Caki2 (cell line): ENCODE results near the gene EEIG1. TPM values are rescaled to one million over a fixed set of nuclear protein-coding genes. Genes with fewer than 3 reads are reported as not detected.
A peak's percentile ranks its signal among the peaks of the same experiment; 100 is the strongest.

Source experiments
- DNase-seq: peaks from one replicate; pipeline ENCODE4 v3.0.0-alpha.2; 2015; ENCODE audit warnings: low read depth
- in situ Hi-C: cut with HindIII; loops from 2 replicates; pipeline ENCODE4 v1.10.0; 2016; ENCODE audit warnings: low sequenced_read_pairs, low pct_unique_long_range_greater_than_20kb, mixed read lengths
- total RNA-seq: library from RNA; depleted of rRNA; stranded (reverse); fragments of >200 nt; shearing (Covaris generic); gene quantifications from 2 replicates; pipeline ENCODE4 v1.2.3, GENCODE V29; 2014; ENCODE audit warnings: low replicate concordance

Gene EEIG1
- total RNA-seq, 1 experiment from 2014 or later: 140 TPM

- in situ Hi-C loops: no loop called here
- no peak for DNase-seq
Observed at GRCh38 chr9:127977884-127978647, 2.7 kb downstream of the EEIG1 start.

- in situ Hi-C loops: no loop called here
- DNase-seq: no peak
Observed at GRCh38 chr9:127977009-127977883, 3.5 kb downstream of the EEIG1 start.

DNA sequence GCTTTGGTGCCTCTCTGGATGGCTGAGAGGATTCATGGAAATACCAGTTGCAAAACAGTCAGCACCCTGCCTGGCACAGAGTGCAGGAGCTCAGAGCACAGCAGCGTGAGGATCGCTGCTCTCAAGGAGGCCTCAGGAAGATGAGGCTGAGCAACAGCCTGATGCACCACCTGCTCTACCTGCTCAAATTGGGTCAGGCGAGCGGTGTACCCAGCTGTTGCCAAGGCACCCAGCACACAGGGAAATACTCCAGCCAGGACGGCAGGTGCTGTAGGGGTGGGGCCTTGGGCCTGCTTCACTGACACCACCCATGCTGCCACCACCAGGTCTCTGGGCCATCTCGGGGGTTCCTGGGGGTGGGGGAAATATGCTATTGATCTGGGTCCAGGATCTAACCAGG, 4.3 kb downstream of the EEIG1 start:
- DNase-seq: no peak
- in situ Hi-C loops: no loop called here

DNA sequence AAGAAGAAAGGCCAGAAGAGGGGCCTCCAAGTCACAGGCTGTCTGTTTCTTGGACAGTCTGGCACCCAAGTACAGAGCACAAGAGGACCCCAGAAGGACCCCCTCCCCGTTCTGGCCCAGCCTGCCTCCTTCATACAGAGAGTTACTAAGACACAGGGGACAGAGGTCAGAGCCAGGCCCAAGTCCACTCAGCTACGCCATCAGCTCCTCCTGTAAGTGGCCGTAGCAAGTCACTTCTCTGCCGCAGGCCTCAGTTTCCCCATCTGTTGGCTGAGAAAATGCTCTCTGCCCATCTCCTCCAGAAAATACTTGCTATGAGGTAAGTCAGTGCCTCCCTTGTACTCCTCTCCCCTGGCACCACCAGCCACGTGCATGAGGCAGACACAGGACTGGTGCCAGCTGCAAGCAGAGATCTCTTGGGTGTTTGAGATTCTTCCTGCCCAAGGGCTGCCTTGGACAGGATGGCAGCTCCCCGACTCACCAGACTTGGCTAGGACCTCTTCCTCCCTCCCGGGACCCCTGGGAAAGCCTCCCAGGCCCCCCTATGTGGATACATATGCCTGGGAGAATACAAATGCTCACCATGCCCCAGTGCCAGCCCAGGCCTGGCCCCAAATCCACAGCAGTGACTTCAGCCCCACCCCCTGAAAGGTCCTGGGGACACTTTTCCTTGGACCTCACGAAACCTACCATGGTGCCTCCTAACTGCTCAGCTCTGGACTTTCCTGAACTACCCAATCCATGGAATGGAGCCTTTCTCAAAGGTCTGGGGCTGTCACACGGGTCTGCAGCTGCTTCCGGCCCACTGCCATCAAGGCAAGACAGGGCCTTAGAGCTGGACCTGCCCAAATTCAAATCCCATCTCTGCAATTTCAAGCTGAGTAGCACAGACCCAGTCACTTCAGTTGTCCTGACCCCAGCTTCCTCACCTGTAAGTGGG, 5.1 kb downstream of the EEIG1 start:
- in situ Hi-C loops: no loop called here
- no peak for DNase-seq

- in situ Hi-C loops: no loop called here
- DNase-seq: no peak
Observed at GRCh38 chr9:127974769-127975261, 6.0 kb downstream of the EEIG1 start.

GRCh38 chr9:127974001-127974768, 6.6 kb downstream of the EEIG1 start:
- in situ Hi-C loops: no loop called here
- DNase-seq: no peak

- DNase-seq: no peak
- in situ Hi-C loops: no loop called here
Observed at GRCh38 chr9:127973169-127974000, 7.4 kb downstream of the EEIG1 start.

DNA sequence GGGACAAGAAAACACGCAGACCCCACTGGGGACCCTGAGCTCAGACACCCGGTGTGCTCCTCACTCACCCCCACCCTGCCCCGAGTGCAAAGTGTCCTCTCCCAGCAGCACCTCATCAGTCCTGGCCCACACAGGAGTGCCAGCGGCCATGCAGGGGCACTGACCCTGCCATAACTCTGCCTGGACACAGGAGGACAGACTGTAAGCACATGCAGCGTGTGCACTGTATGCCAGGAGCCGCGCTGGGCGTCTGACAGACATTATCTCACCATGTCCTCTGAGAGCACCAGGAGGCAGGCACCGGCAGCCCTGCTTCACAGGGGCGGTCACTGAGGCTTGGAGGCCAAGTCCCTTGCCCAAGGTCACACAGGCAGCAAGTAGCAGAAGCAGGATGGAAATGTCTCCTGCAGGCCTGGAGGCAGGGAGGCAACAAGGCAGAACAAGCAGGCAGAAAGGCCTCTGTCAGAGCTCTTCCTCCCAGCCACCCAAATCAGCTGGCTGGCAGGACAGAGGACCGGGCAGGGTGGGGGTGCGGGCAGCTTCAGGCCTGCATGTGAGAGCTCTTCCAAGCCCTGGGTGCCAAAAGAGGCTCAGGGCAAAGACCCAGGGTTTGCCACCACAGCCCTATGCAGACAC, 8.4 kb downstream of the EEIG1 start:
- in situ Hi-C loops: no loop called here
- no peak for DNase-seq

DNA sequence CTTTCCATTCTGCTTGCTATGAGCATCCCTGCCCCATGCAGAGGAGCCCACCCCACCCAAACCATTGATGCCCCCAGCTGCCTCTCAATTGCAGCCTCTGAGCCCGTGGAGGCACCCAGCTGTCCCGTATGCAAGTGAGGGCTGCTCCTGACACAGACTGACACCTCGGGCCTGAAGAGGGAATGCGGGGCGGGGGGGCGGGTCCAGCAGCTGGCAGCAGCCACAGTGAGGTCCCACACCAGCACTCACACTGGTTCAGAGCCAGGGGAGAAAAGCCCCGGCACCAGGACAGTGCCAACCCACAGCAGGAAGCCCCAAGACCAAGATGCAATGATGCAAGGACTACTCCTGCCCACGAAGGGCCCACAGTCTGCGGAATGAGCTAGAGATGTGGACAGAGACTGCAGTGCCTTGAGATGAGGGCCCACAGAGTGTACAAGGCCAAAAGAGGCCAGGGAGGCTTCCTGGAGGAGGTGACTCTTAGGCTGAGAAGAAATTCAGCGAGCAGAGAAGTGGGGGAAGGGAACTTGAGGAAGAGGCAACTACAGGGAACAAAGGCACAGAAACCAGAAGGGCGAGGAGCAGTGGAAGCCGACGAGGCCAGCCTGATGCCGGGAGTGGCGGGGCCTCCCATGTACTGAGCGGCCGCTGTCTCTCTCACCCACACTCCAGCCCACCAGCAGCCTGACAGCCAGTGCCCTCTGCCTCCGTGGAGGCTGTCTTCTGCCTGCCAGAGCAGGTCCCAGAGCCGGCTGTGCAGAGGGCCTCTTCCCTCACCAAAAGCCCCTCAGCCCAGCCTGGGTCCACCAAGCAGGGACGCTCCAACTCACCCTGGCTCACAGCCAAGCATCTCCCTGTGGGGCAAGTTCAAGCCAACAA, 9.2 kb downstream of the EEIG1 start:
- in situ Hi-C loops: no loop called here

DNA sequence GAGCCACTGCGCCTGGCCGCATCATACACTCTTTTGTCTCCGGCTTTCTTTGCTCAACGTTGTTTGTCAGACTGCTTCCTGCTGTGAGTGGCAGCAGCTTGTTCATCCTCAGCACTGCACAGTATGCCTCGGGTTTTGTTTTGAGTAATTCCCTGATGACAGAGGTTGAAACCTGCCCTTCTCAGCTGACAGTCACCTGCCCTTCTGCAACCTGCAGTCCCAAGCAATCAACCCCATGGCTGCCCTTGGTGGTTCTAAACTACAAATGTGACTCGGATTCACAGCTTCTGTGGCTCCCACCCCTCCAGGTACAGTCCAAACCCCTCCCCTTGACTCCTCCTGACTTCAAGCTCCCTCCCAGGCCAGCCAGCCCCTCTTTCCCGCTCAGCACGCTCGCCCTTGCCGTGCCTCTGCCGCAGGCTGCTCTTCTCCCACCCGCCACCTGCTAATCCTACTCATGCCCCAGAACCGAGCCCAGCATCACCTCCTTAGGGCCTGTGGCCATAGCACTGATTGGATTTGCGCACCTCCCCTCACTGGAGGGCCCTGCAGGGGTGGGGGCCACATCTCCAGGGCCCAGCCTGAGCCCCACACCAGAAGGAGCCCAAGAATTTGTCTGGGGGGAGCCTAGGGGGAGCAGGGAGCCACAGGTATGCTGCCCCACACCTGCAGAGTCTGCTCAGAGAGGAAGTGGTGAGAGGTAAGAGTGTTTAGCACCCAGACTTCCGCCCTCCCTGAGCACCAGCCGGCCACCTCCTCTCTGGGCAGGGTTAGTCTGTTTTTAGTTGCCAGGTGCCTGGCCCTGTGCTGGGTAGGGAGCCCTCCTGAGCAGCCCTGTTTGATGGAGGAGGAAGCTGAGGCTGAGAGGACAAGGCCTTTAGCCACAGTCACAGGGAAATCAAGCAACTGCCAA, 10.1 kb downstream of the EEIG1 start:
- DNase-seq: no peak
- in situ Hi-C loops: no loop called here

More for the DNA sequence above, 9.2 kb downstream of the EEIG1 start:
- no peak for DNase-seq

- in situ Hi-C loops: no loop called here
- peak; percentile 77 for DNase-seq
Observed at GRCh38 chr9:127968700-127969383, 11.9 kb downstream of the EEIG1 start.

DNA sequence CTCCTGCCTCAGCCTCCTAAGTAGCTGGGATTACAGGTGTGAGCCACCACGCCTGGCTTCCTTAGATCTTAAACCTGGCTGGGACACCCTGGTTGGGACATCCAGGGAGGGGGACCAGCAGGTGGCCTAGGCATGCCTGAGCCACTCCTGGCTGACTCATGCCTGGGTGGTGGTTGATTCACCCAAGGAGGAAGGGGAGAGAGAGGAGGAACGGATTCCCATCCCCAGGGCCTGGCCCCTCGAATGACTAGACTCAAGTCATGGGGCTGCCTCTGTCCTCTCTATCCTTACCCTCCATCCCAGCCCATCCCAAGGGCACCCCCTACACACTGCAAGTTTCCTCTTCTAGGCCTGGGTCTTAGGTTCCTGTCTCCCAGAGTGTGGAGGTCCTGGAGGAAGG, 12.7 kb downstream of the EEIG1 start:
- DNase-seq: peak; percentile 83
- in situ Hi-C loops: no loop called here

GRCh38 chr9:127967151-127967809, 13.5 kb downstream of the EEIG1 start:
- in situ Hi-C loops: no loop called here
- DNase-seq: no peak
